ENCODE measurements around the gene ZNF598. TPM values are rescaled to one million over a fixed set of nuclear protein-coding genes. Genes with fewer than 3 reads are reported as not detected.

The ZNF598 gene
- total and polyA plus RNA-seq, 2 of the 13 experiments (the other 11 are each of a cell fraction or from before 2014, with no cell fraction given) = 13.5 to 14.2 TPM

- Histone ChIP-seq H3K9me3 (ENCODE audit: low read length) (no peaks in the 10 kb centered on the region), H4K20me1 (ENCODE audit: insufficient read depth, low read length) (no peaks in the 10 kb centered on the region), H3K27ac (ENCODE audit: extremely low read length, insufficient read depth, low read length) (no peak overlapping the region), H3K27me3 (ENCODE audit: control insufficient read depth in 1 of 2, insufficient read depth in 2 of 2, low read length in 2 of 2) (no peaks in the 10 kb centered on the region), H3K9ac (ENCODE audit: insufficient read depth, low read depth, low read length) (no peak overlapping the region), H3K36me3 (replicated peaks in 1 of 2; ENCODE audit: control insufficient read depth in 1 of 2, insufficient read depth in 2 of 2, low read length in 2 of 2) (peaks cover 18 to 27% of the 10 kb centered on the region in 2 experiments; a peak in 4 of 5 replicates), H3K4me3 (replicated peaks in 1 of 3; ENCODE audit: insufficient read depth in 1 of 3, low read depth in 2 of 3, low read length in 3 of 3) (no peak overlapping the region), H3K4me2 (ENCODE audit: low read depth, low read length) (no peak overlapping the region), H3K79me2 (ENCODE audit: insufficient read depth, low read length) (no peaks in the 10 kb centered on the region), H2AFZ (ENCODE audit: low read length) (no peak overlapping the region), H3K4me1 (ENCODE audit: insufficient read depth, low read length) (no peaks in the 10 kb centered on the region)
- DNase-seq (ENCODE audit: low spot score) (peak; percentile 38), FAIRE-seq (no peak), ATAC-seq (peak; percentile 69)
- 87% methylated on average over 9 of the region's 15 CpGs for WGBS (ENCODE audit: low lambda C conversion rate)
- no TSS peak for BruUV-seq (replicated peaks)
- POLR2A ChIA-PET = interaction anchor here (1.8 to 2.3 kb wide), 3 partner anchors 20 to 99 kb away, joined by 7 to 14 read pairs (median 8); partner anchors contain the start of gene TRAF7
- intact Hi-C loops (cut with micrococcal nuclease; ENCODE audit: unreplicated experiment) (loop anchor here (1.0 kb wide), 1 partner anchor 33 kb away; no protein-coding TSS in a partner anchor), in situ Hi-C loops (cut with HindIII; ENCODE audit: extremely low pct_ligation_motif_present, low pct_unique_long_range_greater_than_20kb) (loop anchor here (5.0 kb wide), 1 partner anchor 34 kb away; no protein-coding TSS in a partner anchor)
- CTCF ChIA-PET (ENCODE audit: low intra/inter-chr PET ratio, low total read pairs) = interaction anchor here (1.5 to 3.1 kb wide), 2 partner anchors 33 to 52 kb away, joined by 5 to 15 read pairs; no protein-coding TSS in a partner anchor
- TF ChIP-seq DMAP1 (CRISPR knock-in tag; IDR thresholded peaks at IDR 0.05) = no peak
- no peak for TF ChIP-seq TGIF2 (CRISPR knock-in tag; IDR thresholded peaks at IDR 0.05)
- TF ChIP-seq ZNF775 (CRISPR knock-in tag; IDR thresholded peaks at IDR 0.05; ENCODE audit: borderline replicate concordance) = no peak
- TF ChIP-seq RARG (CRISPR knock-in tag; IDR thresholded peaks at IDR 0.05; ENCODE audit: low read depth) = no peak
- TF ChIP-seq ZUFSP (CRISPR knock-in tag; IDR thresholded peaks at IDR 0.05; ENCODE audit: borderline replicate concordance) = no peak
- TF ChIP-seq ZNF318 (CRISPR knock-in tag; IDR thresholded peaks at IDR 0.05) = no peak
- TF ChIP-seq MAFF (IDR thresholded peaks at IDR 0.05; ENCODE audit: low read depth, low read length) = no peak
- peak; percentile 25; the same call in 1 of the 2 replicates for TF ChIP-seq ZNF687 (CRISPR knock-in tag; IDR thresholded peaks at IDR 0.05)
- no peak for TF ChIP-seq ZZZ3 (CRISPR knock-in tag; IDR thresholded peaks at IDR 0.05; ENCODE audit: borderline replicate concordance)
- no peak for TF ChIP-seq NFE2L2 (IDR thresholded peaks at IDR 0.05; ENCODE audit: low read length)
- no peak for TF ChIP-seq MIER2 (CRISPR knock-in tag; IDR thresholded peaks at IDR 0.05)
Measured at GRCh38 chr16:2056077-2056476, 46.5 kb upstream of the ZNF598 start.

Measured in HepG2 (cell line).